Endodermal cell (in vitro differentiated cells): ENCODE measurements around the gene SPON1. TPM values are rescaled to one million over a fixed set of nuclear protein-coding genes. Genes with fewer than 3 reads are reported as not detected.

Experiments used
- DNase-seq: peaks from one replicate; pipeline ENCODE4 v3.0.0-alpha.2; 2017
- H3K27ac ChIP-seq: 2 replicates; pipeline ENCODE4 v1.5.1; 2013; ENCODE audit warnings: mild to moderate bottlenecking, low read depth, low read length, moderate library complexity
- H3K27me3 ChIP-seq: 2 replicates; pipeline ENCODE4 v1.6.1; 2013; ENCODE audit warnings: mild to moderate bottlenecking, low read length, moderate library complexity; ENCODE audit not compliant: insufficient read depth, control insufficient read depth, poor library complexity, severe bottlenecking
- H3K36me3 ChIP-seq: 2 replicates; pipeline ENCODE4 v1.7.0; 2013; ENCODE audit warnings: mild to moderate bottlenecking, low read length, moderate library complexity; ENCODE audit not compliant: control insufficient read depth, insufficient read depth
- H3K4me1 ChIP-seq: one replicate; pipeline ENCODE4 v1.7.0; 2013; ENCODE audit warnings: low read length; ENCODE audit not compliant: control insufficient read depth, insufficient read depth
- H3K4me3 ChIP-seq: 2 replicates; pipeline ENCODE4 v1.5.1; 2013; ENCODE audit warnings: mild to moderate bottlenecking, low read length, moderate library complexity
- H3K9ac ChIP-seq: 2 replicates; pipeline ENCODE4 v1.6.1; 2013; ENCODE audit warnings: mild to moderate bottlenecking, low read length, moderate library complexity; ENCODE audit not compliant: poor library complexity, severe bottlenecking; ENCODE audit errors: extremely low read depth
- H3K9me3 ChIP-seq: 2 replicates; pipeline ENCODE4 v1.6.1; 2013; ENCODE audit warnings: mild to moderate bottlenecking, low read length, moderate library complexity; ENCODE audit not compliant: control insufficient read depth
- H3K27ac Mint-ChIP-seq: 2 replicates; pipeline ENCODE4 v1.8.0; 2020; ENCODE audit warnings: mixed read lengths
- H3K27me3 Mint-ChIP-seq: 2 replicates; pipeline ENCODE4 v1.8.0; 2021; ENCODE audit warnings: mild to moderate bottlenecking, mixed read lengths; ENCODE audit not compliant: insufficient read depth
- H3K36me3 Mint-ChIP-seq: 2 replicates; pipeline ENCODE4 v1.8.0; 2020; ENCODE audit warnings: low read depth, mixed read lengths
- H3K4me1 Mint-ChIP-seq: 2 replicates; pipeline ENCODE4 v1.8.0; 2020; ENCODE audit warnings: mixed read lengths
- H3K4me3 Mint-ChIP-seq: 2 replicates; pipeline ENCODE4 v1.8.0; 2020; ENCODE audit warnings: mild to moderate bottlenecking, moderate library complexity, mixed read lengths
- H3K9me3 Mint-ChIP-seq: 2 replicates; pipeline ENCODE4 v1.8.0; 2020; ENCODE audit warnings: mild to moderate bottlenecking, mixed read lengths
- CTCF ChIP-seq: fragments of 200-600 bp; sonication (generic); conservative IDR thresholded peaks from 2 replicates; pipeline ENCODE4 v1.5.0; 2021; ENCODE audit warnings: antibody characterized with exemption, mild to moderate bottlenecking
- WGBS, 2 experiments: methylation state at CpG; one replicate each; pipeline versions ENCODE4 v1.1.5 to v1.1.7; 2013; ENCODE audit warnings: missing lambda C conversion rate in 2 of 2, mixed read lengths in 1 of 2; ENCODE audit not compliant: insufficient coverage in 1 of 2, insufficient read length in 1 of 2; 5-methylcytosine and 5-hydroxymethylcytosine counted together
- long read RNA-seq, 4 experiments: library from polyadenylated mRNA in 2 of 4; library from RNA in 1 of 4; library from capped mRNA in 1 of 4; stranded (forward) in 3 of 4; unstranded in 1 of 4; transcript quantifications; one replicate each; pipeline ENCODE4 v2.0.0, GENCODE V29; 2020 to 2021; ENCODE audit warnings: inconsistent platforms in 1 of 4
- polyA plus RNA-seq, 2 experiments: library from polyadenylated mRNA; stranded (reverse); fragments of 50-300 nt; gene quantifications; one replicate each; pipeline ENCODE4 v1.2.3, GENCODE V29; 2013
- total RNA-seq, 2 donors: library from RNA; stranded (reverse); fragmentation: NEBNext Ultra II Directional in 1 of 2; extraction: Animal tissue kit (Norgen Biotek cat#: 25700) in 1 of 2; gene quantifications; 2 replicates in 1 of 2; 3 replicates in 1 of 2; pipeline ENCODE4 v1.2.1, GENCODE V29; 2021

SPON1 gene
- 1 to 10 TPM in 1 of 2 donors, under 1 TPM in 1; 0.13 to 1.6 TPM for total RNA-seq
- polyA plus RNA-seq (2013, experiment 1 of 2), result 14.1 TPM
- polyA plus RNA-seq (2013, experiment 2 of 2), result 12.6 TPM
- long read RNA-seq, experiment 1, result 0 reads
- long read RNA-seq, experiment 2, result 0 reads
- long read RNA-seq, experiment 3, full-length matches to known transcripts, result 13 of 22 reads
- long read RNA-seq, experiment 3, partial matches to known transcripts, result 4 of 22 reads
- long read RNA-seq, experiment 3, other reads (novel, unspliced or antisense), result 5 of 22 reads
- long read RNA-seq, experiment 4, partial matches to known transcripts, result 0 of 1 reads
- long read RNA-seq, experiment 4, other reads (novel, unspliced or antisense), result 1 of 1 reads

DNA sequence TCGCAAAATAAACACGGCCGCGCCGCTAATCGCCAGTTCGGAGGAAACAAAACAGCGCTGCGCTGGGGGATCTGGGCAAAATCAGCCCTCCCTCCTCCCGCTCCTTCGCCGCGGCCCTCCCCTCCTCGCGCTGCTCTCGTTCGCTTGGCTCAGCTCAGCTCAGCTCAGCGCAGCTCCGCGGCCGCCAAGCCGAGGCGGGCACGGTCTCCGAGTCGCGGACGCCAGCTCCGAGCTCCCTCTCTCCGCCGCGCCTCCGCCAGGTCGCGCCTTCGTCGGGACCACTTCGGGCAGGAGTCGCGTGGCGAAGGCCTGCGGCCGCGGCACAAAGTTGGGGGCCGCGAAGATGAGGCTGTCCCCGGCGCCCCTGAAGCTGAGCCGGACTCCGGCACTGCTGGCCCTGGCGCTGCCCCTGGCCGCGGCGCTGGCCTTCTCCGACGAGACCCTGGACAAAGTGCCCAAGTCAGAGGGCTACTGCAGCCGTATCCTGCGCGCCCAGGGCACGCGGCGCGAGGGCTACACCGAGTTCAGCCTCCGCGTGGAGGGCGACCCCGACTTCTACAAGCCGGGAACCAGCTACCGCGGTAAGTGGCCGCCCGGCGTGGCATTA lies at the start of gene SPON1:
SPON1 (plus strand) TSS at position 162 of the 607 bp plus-strand sequence; CDS start at position 344, 182 bp downstream.
- H3K4me3 ChIP-seq, result peak within 1 kb of the TSS; percentile 74
- Mint-ChIP-seq H3K9me3 (no peaks in the 10 kb centered on the region), H3K4me1 (peaks cover 23% of the 10 kb centered on the region), H3K27me3 (peaks cover 86% of the 10 kb centered on the region), H3K36me3 (no peaks in the 10 kb centered on the region), H3K4me3 (peak within 1 kb of the TSS; percentile 53), H3K27ac (no peak within 1 kb of the TSS)
- peaks cover 97% of the 10 kb centered on the region for H3K27me3 ChIP-seq
- WGBS, 2 experiments, result 1 to 2% methylated on average over 32 to 74 of the region's 74 CpGs
- no peaks in the 10 kb centered on the region for H3K36me3 ChIP-seq
- no peak within 1 kb of the TSS for H3K27ac ChIP-seq
- H3K9ac ChIP-seq, result no peak within 1 kb of the TSS
- peak; percentile 91 for DNase-seq
- H3K4me1 ChIP-seq, result no peaks in the 10 kb centered on the region
- H3K9me3 ChIP-seq, result no peaks in the 10 kb centered on the region
- TF ChIP-seq CTCF, result no peak

GRCh38 chr11:13917264-13917663 lies 45.3 kb upstream of the SPON1 start:
- H3K4me3 Mint-ChIP-seq, result no peak overlapping the region
- DNase-seq, result no peak
- H3K9me3 Mint-ChIP-seq, result no peaks in the 10 kb centered on the region
- Histone ChIP-seq H3K9ac (no peak overlapping the region), H3K9me3 (no peaks in the 10 kb centered on the region), H3K27ac (no peak overlapping the region), H3K27me3 (no peaks in the 10 kb centered on the region), H3K4me1 (no peaks in the 10 kb centered on the region), H3K36me3 (no peaks in the 10 kb centered on the region), H3K4me3 (no peak overlapping the region)
- no peaks in the 10 kb centered on the region for H3K36me3 Mint-ChIP-seq
- H3K27me3 Mint-ChIP-seq, result no peaks in the 10 kb centered on the region
- no peak for TF ChIP-seq CTCF
- WGBS, 2 experiments, result 61 to 71% methylated on average over 1 of the region's 1 CpG
- H3K27ac Mint-ChIP-seq, result no peak overlapping the region
- H3K4me1 Mint-ChIP-seq, result no peaks in the 10 kb centered on the region

DNA sequence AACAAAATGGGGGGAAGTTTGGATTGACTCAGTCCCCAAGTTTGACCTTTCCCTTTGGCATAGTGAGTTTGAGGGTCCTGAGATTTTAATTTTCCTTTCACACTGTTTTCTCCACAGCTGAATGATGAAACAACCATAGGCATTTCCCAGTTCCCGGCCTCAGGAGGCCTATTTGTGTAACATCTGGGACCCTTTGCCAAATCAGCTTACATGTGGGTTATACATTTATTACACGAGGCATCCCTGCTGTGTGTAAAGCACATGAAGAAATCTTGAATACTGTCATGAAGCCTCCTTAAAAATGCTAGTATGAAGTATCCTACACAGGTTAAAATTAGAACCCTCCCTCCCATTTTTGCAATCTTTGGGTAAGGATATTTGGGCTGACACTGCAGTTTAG lies 44.6 kb upstream of the SPON1 start:
- Histone ChIP-seq H3K9me3 (no peaks in the 10 kb centered on the region), H3K4me3 (no peak overlapping the region), H3K36me3 (no peaks in the 10 kb centered on the region), H3K9ac (no peak overlapping the region), H3K27me3 (no peaks in the 10 kb centered on the region), H3K4me1 (no peaks in the 10 kb centered on the region), H3K27ac (no peak overlapping the region)
- WGBS, 2 experiments, result 80 to 89% methylated on average over 1 to 2 of the region's 2 CpGs
- Mint-ChIP-seq H3K27ac (no peak overlapping the region), H3K36me3 (no peaks in the 10 kb centered on the region), H3K4me1 (no peaks in the 10 kb centered on the region), H3K4me3 (no peak overlapping the region), H3K9me3 (no peaks in the 10 kb centered on the region), H3K27me3 (no peaks in the 10 kb centered on the region)
- no peak for TF ChIP-seq CTCF
- no peak for DNase-seq
